Thymus (tissue), 11 donors: ENCODE results near the gene LCE7A. TPM values are rescaled to one million over a fixed set of nuclear protein-coding genes. Genes with fewer than 3 reads are reported as not detected.

Source experiments
- DNase-seq, 9 donors: peaks; one replicate each; pipeline ENCODE4 v3.0.0-alpha.2; 2013; ENCODE audit warnings: low spot score in 9 of 9, low read depth in 6 of 9, missing footprints in 1 of 9
- H3K27ac ChIP-seq, 2 donors: one replicate each; pipeline ENCODE4 v1.5.1; 2013; ENCODE audit warnings: control low read depth in 1 of 2, low read depth in 1 of 2, low read length in 1 of 2, mild to moderate bottlenecking in 1 of 2, moderate library complexity in 1 of 2
- H3K27me3 ChIP-seq, 2 donors: one replicate each; pipeline ENCODE4 v1.5.1; 2013; ENCODE audit warnings: low read length in 1 of 2; ENCODE audit not compliant: control insufficient read depth in 2 of 2, insufficient read depth in 1 of 2
- H3K36me3 ChIP-seq, 2 donors: one replicate each; pipeline ENCODE4 v1.5.1; 2013; ENCODE audit warnings: low read length in 1 of 2, mild to moderate bottlenecking in 1 of 2, moderate library complexity in 1 of 2; ENCODE audit not compliant: control insufficient read depth in 2 of 2, insufficient read depth in 2 of 2
- H3K4me1 ChIP-seq, 2 donors: one replicate each; pipeline ENCODE4 v1.5.1; 2013; ENCODE audit warnings: low read length in 2 of 2; ENCODE audit not compliant: control insufficient read depth in 2 of 2, insufficient read depth in 2 of 2
- H3K4me3 ChIP-seq, 2 donors: one replicate each; pipeline ENCODE4 v1.5.1; 2013; ENCODE audit warnings: low read length in 2 of 2, control low read depth in 1 of 2, mild to moderate bottlenecking in 1 of 2
- H3K9me3 ChIP-seq, 2 donors: one replicate each; pipeline ENCODE4 v1.5.1; 2013; ENCODE audit warnings: low read length in 1 of 2, mild to moderate bottlenecking in 1 of 2; ENCODE audit not compliant: control insufficient read depth in 2 of 2, insufficient read depth in 1 of 2
- WGBS: extraction: QIAGEN DNeasy Blood & Tissue Kit; methylation state at CpG from one replicate; pipeline ENCODE4 v1.1.7; 2013; 5-methylcytosine and 5-hydroxymethylcytosine counted together
- polyA plus RNA-seq: library from polyadenylated mRNA; stranded (reverse); fragments of 200-250 nt; gene quantifications from one replicate; pipeline ENCODE4 v1.2.3, GENCODE V29; 2013
- total RNA-seq: library from RNA; stranded (reverse); fragments of 120-200 nt; gene quantifications from one replicate; pipeline ENCODE4 v1.2.4, GENCODE V29; 2013
- donor health status: healthy.

Gene LCE7A
- total and polyA plus RNA-seq, 2 donors = 0.32 TPM; not detected in 1

GRCh38 chr1:152907686-152908601 is 48.1 kb downstream of the LCE7A start, which contains the start of gene IVL:
Gene IVL (plus strand): TSS chr1:152908546. CDS start chr1:152909798, 1,252 bp downstream.
- no peaks in the 10 kb centered on the region for H3K9me3 ChIP-seq
- no peaks in the 10 kb centered on the region for H3K4me1 ChIP-seq
- H3K27me3 ChIP-seq = no peaks in the 10 kb centered on the region
- no peaks in the 10 kb centered on the region for H3K36me3 ChIP-seq
- DNase-seq = no peak
- H3K27ac ChIP-seq = no peak within 1 kb of the TSS
- WGBS = 87% methylated on average over 4 of the region's 4 CpGs
- no peak within 1 kb of the TSS for H3K4me3 ChIP-seq

DNA sequence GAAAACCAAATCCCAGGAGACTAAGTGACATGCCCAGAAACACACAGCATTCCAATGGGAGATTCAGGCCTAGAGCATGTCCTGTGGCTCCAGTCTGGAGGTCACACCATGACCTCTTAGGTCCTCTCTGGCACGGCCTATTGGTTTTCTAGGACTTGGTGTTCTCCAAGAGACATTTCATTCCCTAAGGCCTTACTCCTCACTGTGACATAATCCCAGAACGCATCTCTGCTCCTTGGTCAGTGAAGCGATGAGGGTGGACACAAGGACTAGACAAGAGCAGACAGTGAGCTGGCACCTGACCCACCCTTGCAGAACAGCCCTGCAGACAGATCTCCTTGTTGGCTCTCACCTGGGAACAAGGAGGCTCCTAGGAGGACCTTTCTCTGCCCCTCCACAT is 49.4 kb downstream of the LCE7A start:
- Histone ChIP-seq H3K4me1 (no peaks in the 10 kb centered on the region), H3K9me3 (no peaks in the 10 kb centered on the region), H3K36me3 (no peaks in the 10 kb centered on the region), H3K27me3 (no peaks in the 10 kb centered on the region), H3K27ac (no peak overlapping the region), H3K4me3 (no peak overlapping the region)
- no peak for DNase-seq
- 91% methylated on average over 3 of the region's 3 CpGs for WGBS

Other genes starting within 250 kb of the LCE7A start
- gene LCE3B, start 246.2 kb upstream of the LCE7A start, total RNA-seq = not detected
- not detected for gene LCE3B, start 246.2 kb upstream of the LCE7A start, polyA plus RNA-seq
- gene LCE3A, start 236.9 kb upstream of the LCE7A start, total RNA-seq = not detected
- not detected for gene LCE3A, start 236.9 kb upstream of the LCE7A start, polyA plus RNA-seq
- gene LCE2D, start 196.6 kb upstream of the LCE7A start, total RNA-seq = not detected
- 1.3 TPM for gene LCE2D, start 196.6 kb upstream of the LCE7A start, polyA plus RNA-seq
- not detected for gene LCE2C, start 184.7 kb upstream of the LCE7A start, total RNA-seq
- 1.7 TPM for gene LCE2C, start 184.7 kb upstream of the LCE7A start, polyA plus RNA-seq
- 0.09 TPM for gene LCE2B, start 173.9 kb upstream of the LCE7A start, total RNA-seq
- gene LCE2B, start 173.9 kb upstream of the LCE7A start, polyA plus RNA-seq = 1.5 TPM
- not detected for gene LCE2A, start 161.7 kb upstream of the LCE7A start, total RNA-seq
- gene LCE2A, start 161.7 kb upstream of the LCE7A start, polyA plus RNA-seq = 1.3 TPM
- not detected for gene LCE4A, start 151.8 kb upstream of the LCE7A start, total RNA-seq
- not detected for gene LCE4A, start 151.8 kb upstream of the LCE7A start, polyA plus RNA-seq
- gene KPRP, start 102.0 kb upstream of the LCE7A start, total RNA-seq = not detected
- 0.21 TPM for gene KPRP, start 102.0 kb upstream of the LCE7A start, polyA plus RNA-seq
- not detected for gene LCE1F, start 84.9 kb upstream of the LCE7A start, total RNA-seq
- gene LCE1F, start 84.9 kb upstream of the LCE7A start, polyA plus RNA-seq = 0.46 TPM
- gene LCE1E, start 73.7 kb upstream of the LCE7A start, total RNA-seq = not detected
- 0.30 TPM for gene LCE1E, start 73.7 kb upstream of the LCE7A start, polyA plus RNA-seq
- not detected for gene LCE1D, start 63.3 kb upstream of the LCE7A start, total RNA-seq
- 0.27 TPM for gene LCE1D, start 63.3 kb upstream of the LCE7A start, polyA plus RNA-seq
- gene LCE1C, start 53.3 kb upstream of the LCE7A start, total RNA-seq = 0.14 TPM
- gene LCE1C, start 53.3 kb upstream of the LCE7A start, polyA plus RNA-seq = 3.0 TPM
- gene LCE1B, start 48.0 kb upstream of the LCE7A start, total RNA-seq = not detected
- gene LCE1B, start 48.0 kb upstream of the LCE7A start, polyA plus RNA-seq = 0.68 TPM
- gene LCE1A, start 32.5 kb upstream of the LCE7A start, total RNA-seq = not detected
- gene LCE1A, start 32.5 kb upstream of the LCE7A start, polyA plus RNA-seq = 1.0 TPM
- not detected for gene LCE6A, start 17.1 kb upstream of the LCE7A start, total RNA-seq
- 1.1 TPM for gene LCE6A, start 17.1 kb upstream of the LCE7A start, polyA plus RNA-seq
- gene SMCP, start 18.3 kb downstream of the LCE7A start, total RNA-seq = not detected
- 0.30 TPM for gene SMCP, start 18.3 kb downstream of the LCE7A start, polyA plus RNA-seq
- gene IVL, start 48.5 kb downstream of the LCE7A start, total RNA-seq = 0.57 TPM
- gene IVL, start 48.5 kb downstream of the LCE7A start, polyA plus RNA-seq = 16.6 TPM
- not detected for gene SPRR5, start 87.2 kb downstream of the LCE7A start, total RNA-seq
- gene SPRR5, start 87.2 kb downstream of the LCE7A start, polyA plus RNA-seq = 0.37 TPM
- not detected for gene SPRR4, start 110.7 kb downstream of the LCE7A start, total RNA-seq
- 2.1 TPM for gene SPRR4, start 110.7 kb downstream of the LCE7A start, polyA plus RNA-seq
- not detected for gene SPRR1A, start 124.1 kb downstream of the LCE7A start, total RNA-seq
- gene SPRR1A, start 124.1 kb downstream of the LCE7A start, polyA plus RNA-seq = 41.1 TPM
- 0.28 TPM for gene SPRR3, start 141.8 kb downstream of the LCE7A start, total RNA-seq
- gene SPRR3, start 141.8 kb downstream of the LCE7A start, polyA plus RNA-seq = 9.7 TPM
- 1.2 TPM for gene SPRR1B, start 171.2 kb downstream of the LCE7A start, total RNA-seq
- 132 TPM for gene SPRR1B, start 171.2 kb downstream of the LCE7A start, polyA plus RNA-seq
- gene SPRR2D, start 181.1 kb downstream of the LCE7A start, total RNA-seq = 0.19 TPM
- gene SPRR2D, start 181.1 kb downstream of the LCE7A start, polyA plus RNA-seq = 36.9 TPM
- gene SPRR2A, start 197.5 kb downstream of the LCE7A start, total RNA-seq = 0.28 TPM
- gene SPRR2A, start 197.5 kb downstream of the LCE7A start, polyA plus RNA-seq = 6.5 TPM
- gene SPRR2B, start 211.6 kb downstream of the LCE7A start, total RNA-seq = not detected
- 3.1 TPM for gene SPRR2B, start 211.6 kb downstream of the LCE7A start, polyA plus RNA-seq
- not detected for gene SPRR2E, start 234.5 kb downstream of the LCE7A start, total RNA-seq
- 14.2 TPM for gene SPRR2E, start 234.5 kb downstream of the LCE7A start, polyA plus RNA-seq